ENCODE measurements around the gene NCBP3.
A peak's percentile ranks its signal among the peaks of the same experiment; 100 is the strongest.

Gene NCBP3

GRCh38 chr17:3773511-3773910 lies 72.5 kb downstream of the NCBP3 start:
- Histone ChIP-seq H3K27me3 (ENCODE audit: insufficient read depth, low read length) (peaks cover 3% of the 10 kb centered on the region), H3K4me3 (ENCODE audit: low read length) (no peak overlapping the region), H3K36me3 (ENCODE audit: insufficient read depth, low read length) (no peaks in the 10 kb centered on the region), H3K4me1 (ENCODE audit: insufficient read depth, low read length) (peaks cover 15% of the 10 kb centered on the region), H2AFZ (ENCODE audit: low read depth, low read length) (no peak overlapping the region), H3K9me3 (ENCODE audit: low read length) (no peaks in the 10 kb centered on the region)

- H3K4me3 ChIP-seq (ENCODE audit: low read length) = no peak overlapping the region
- no peak overlapping the region for H2AFZ ChIP-seq (ENCODE audit: low read depth, low read length)
- H3K27me3 ChIP-seq (ENCODE audit: insufficient read depth, low read length) = peaks cover 7% of the 10 kb centered on the region
- no peaks in the 10 kb centered on the region for H3K9me3 ChIP-seq (ENCODE audit: low read length)
- H3K36me3 ChIP-seq (ENCODE audit: insufficient read depth, low read length) = no peaks in the 10 kb centered on the region
- peaks cover 15% of the 10 kb centered on the region for H3K4me1 ChIP-seq (ENCODE audit: insufficient read depth, low read length)
Measured at GRCh38 chr17:3772764-3773163, 73.3 kb downstream of the NCBP3 start.

- peaks cover 15% of the 10 kb centered on the region for H3K4me1 ChIP-seq (ENCODE audit: insufficient read depth, low read length)
- no peaks in the 10 kb centered on the region for H3K36me3 ChIP-seq (ENCODE audit: insufficient read depth, low read length)
- peaks cover 7% of the 10 kb centered on the region for H3K27me3 ChIP-seq (ENCODE audit: insufficient read depth, low read length)
- no peaks in the 10 kb centered on the region for H3K9me3 ChIP-seq (ENCODE audit: low read length)
- no peak overlapping the region for H3K4me3 ChIP-seq (ENCODE audit: low read length)
- peak overlapping the region; percentile 75 for H2AFZ ChIP-seq (ENCODE audit: low read depth, low read length)
Measured at GRCh38 chr17:3771140-3771539, 74.9 kb downstream of the NCBP3 start.

DNA sequence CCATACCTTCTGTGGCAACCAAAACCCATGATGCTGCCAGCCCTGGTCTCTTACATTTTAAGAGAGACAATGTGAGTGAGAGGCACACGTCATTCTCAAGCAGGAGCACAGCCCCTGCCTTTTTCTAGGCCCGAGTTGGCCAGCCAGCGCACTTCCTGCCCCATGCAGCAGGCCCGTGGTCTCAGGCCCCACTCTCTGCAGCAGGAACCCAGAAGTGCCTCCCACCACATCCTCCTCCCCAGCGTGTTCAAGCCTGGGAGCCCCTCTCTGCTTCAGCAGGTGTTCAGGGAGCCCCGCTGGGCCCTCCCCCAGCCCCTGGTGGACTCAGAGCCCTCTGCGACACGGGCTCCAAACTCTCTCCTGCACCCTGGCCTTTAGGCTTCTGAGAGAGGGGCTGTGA lies 75.6 kb downstream of the NCBP3 start:
- Histone ChIP-seq H3K36me3 (ENCODE audit: insufficient read depth, low read length) (no peaks in the 10 kb centered on the region), H3K27me3 (ENCODE audit: insufficient read depth, low read length) (peaks cover 7% of the 10 kb centered on the region), H3K9me3 (ENCODE audit: low read length) (no peaks in the 10 kb centered on the region), H2AFZ (ENCODE audit: low read depth, low read length) (peak overlapping the region; percentile 75), H3K4me3 (ENCODE audit: low read length) (no peak overlapping the region), H3K4me1 (ENCODE audit: insufficient read depth, low read length) (peaks cover 15% of the 10 kb centered on the region)

GRCh38 chr17:3768769-3769168 lies 77.3 kb downstream of the NCBP3 start:
- no peak overlapping the region for H3K4me3 ChIP-seq (ENCODE audit: low read length)
- H3K36me3 ChIP-seq (ENCODE audit: insufficient read depth, low read length) = no peaks in the 10 kb centered on the region
- H3K9me3 ChIP-seq (ENCODE audit: low read length) = no peaks in the 10 kb centered on the region
- peaks cover 15% of the 10 kb centered on the region for H3K4me1 ChIP-seq (ENCODE audit: insufficient read depth, low read length)
- peaks cover 7% of the 10 kb centered on the region for H3K27me3 ChIP-seq (ENCODE audit: insufficient read depth, low read length)
- H2AFZ ChIP-seq (ENCODE audit: low read depth, low read length) = no peak overlapping the region

GRCh38 chr17:3768341-3768740 lies 77.7 kb downstream of the NCBP3 start:
- H3K36me3 ChIP-seq (ENCODE audit: insufficient read depth, low read length) = no peaks in the 10 kb centered on the region
- H2AFZ ChIP-seq (ENCODE audit: low read depth, low read length) = no peak overlapping the region
- peaks cover 15% of the 10 kb centered on the region for H3K4me1 ChIP-seq (ENCODE audit: insufficient read depth, low read length)
- no peak overlapping the region for H3K4me3 ChIP-seq (ENCODE audit: low read length)
- no peaks in the 10 kb centered on the region for H3K9me3 ChIP-seq (ENCODE audit: low read length)
- peaks cover 7% of the 10 kb centered on the region for H3K27me3 ChIP-seq (ENCODE audit: insufficient read depth, low read length)

DNA sequence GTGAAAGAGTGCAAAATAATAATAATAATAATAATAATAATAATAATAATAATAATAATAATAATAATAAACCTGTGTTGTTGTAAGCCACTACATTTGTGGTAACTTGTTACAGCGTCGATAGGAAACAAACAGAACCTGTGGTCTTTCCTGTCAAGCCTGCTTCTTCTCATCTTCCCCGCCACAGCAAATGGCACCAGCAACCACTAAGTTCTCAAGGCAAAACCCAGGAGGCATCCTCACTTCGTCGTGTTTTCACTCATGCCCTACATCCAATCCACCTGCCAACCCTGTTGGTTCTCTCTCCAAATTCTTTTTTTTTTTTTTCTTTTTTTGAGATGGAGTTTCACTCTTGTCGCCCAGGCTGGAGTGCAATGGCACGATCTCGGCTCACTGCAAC lies 79.3 kb downstream of the NCBP3 start:
- Histone ChIP-seq H2AFZ (ENCODE audit: low read depth, low read length) (no peak overlapping the region), H3K4me3 (ENCODE audit: low read length) (no peak overlapping the region), H3K9me3 (ENCODE audit: low read length) (no peaks in the 10 kb centered on the region), H3K27me3 (ENCODE audit: insufficient read depth, low read length) (peaks cover 7% of the 10 kb centered on the region), H3K4me1 (ENCODE audit: insufficient read depth, low read length) (peaks cover 13% of the 10 kb centered on the region), H3K36me3 (ENCODE audit: insufficient read depth, low read length) (no peaks in the 10 kb centered on the region)

GRCh38 chr17:3765981-3766380 lies 80.1 kb downstream of the NCBP3 start:
- H3K9me3 ChIP-seq (ENCODE audit: low read length) = no peaks in the 10 kb centered on the region
- no peak overlapping the region for H2AFZ ChIP-seq (ENCODE audit: low read depth, low read length)
- H3K36me3 ChIP-seq (ENCODE audit: insufficient read depth, low read length) = no peaks in the 10 kb centered on the region
- peaks cover 7% of the 10 kb centered on the region for H3K4me1 ChIP-seq (ENCODE audit: insufficient read depth, low read length)
- peaks cover 7% of the 10 kb centered on the region for H3K27me3 ChIP-seq (ENCODE audit: insufficient read depth, low read length)
- no peak overlapping the region for H3K4me3 ChIP-seq (ENCODE audit: low read length)

DNA sequence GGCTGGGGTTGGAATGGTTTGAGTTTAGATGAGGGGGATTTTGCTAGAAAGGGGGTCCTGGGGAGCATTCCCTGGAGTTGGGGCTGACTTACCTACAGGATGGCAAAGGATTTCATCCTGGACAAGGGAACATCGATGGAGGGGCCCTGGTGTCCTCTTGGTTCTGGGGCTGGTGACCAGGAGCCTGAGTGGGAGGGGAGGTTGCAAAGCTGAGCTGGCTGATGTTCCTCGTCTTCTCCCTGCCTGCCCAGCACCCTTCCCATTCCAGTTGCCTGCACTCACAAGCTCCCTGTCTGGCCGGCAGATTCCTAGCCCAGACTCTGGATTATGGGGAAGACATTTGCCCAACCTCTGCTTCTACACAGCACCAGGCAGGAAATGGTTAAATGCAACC lies 82.3 kb downstream of the NCBP3 start:
- Histone ChIP-seq H3K27me3 (ENCODE audit: insufficient read depth, low read length) (peaks cover 7% of the 10 kb centered on the region), H3K36me3 (ENCODE audit: insufficient read depth, low read length) (no peaks in the 10 kb centered on the region), H3K4me1 (ENCODE audit: insufficient read depth, low read length) (no peaks in the 10 kb centered on the region), H3K4me3 (ENCODE audit: low read length) (no peak overlapping the region), H2AFZ (ENCODE audit: low read depth, low read length) (no peak overlapping the region), H3K9me3 (ENCODE audit: low read length) (no peaks in the 10 kb centered on the region)

GRCh38 chr17:3762922-3763776 lies 82.9 kb downstream of the NCBP3 start:
- Histone ChIP-seq H3K4me1 (ENCODE audit: insufficient read depth, low read length) (no peaks in the 10 kb centered on the region), H3K4me3 (ENCODE audit: low read length) (no peak overlapping the region), H2AFZ (ENCODE audit: low read depth, low read length) (no peak overlapping the region), H3K27me3 (ENCODE audit: insufficient read depth, low read length) (peaks cover under 1% of the 10 kb centered on the region), H3K9me3 (ENCODE audit: low read length) (no peaks in the 10 kb centered on the region), H3K36me3 (ENCODE audit: insufficient read depth, low read length) (no peaks in the 10 kb centered on the region)

DNA sequence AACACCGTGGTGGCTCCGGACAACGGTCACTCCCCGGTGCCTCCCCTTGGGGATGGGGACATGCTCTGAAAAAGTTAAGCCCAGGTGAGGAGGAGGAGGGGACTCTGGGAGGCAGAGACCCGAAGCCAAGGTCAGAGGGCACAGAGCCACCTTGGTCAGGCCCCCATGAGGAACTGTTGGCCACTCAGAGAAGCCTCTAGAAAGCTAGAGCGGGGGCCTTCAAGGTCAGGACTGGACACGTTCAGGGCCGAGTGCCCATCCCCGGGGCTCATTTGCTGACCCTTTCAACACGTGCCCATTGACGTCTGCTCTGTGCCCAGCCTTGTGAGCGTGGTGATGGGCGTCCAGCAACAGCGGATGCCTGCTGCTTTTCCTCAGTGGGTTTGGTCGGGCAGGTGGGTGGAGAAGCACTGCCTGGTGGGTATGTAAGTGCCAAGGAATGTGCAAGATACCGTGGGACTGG lies 84.1 kb downstream of the NCBP3 start:
- Histone ChIP-seq H3K36me3 (ENCODE audit: insufficient read depth, low read length) (no peaks in the 10 kb centered on the region), H2AFZ (ENCODE audit: low read depth, low read length) (no peak overlapping the region), H3K9me3 (ENCODE audit: low read length) (no peaks in the 10 kb centered on the region), H3K4me1 (ENCODE audit: insufficient read depth, low read length) (no peaks in the 10 kb centered on the region), H3K27me3 (ENCODE audit: insufficient read depth, low read length) (no peaks in the 10 kb centered on the region), H3K4me3 (ENCODE audit: low read length) (no peak overlapping the region)

DNA sequence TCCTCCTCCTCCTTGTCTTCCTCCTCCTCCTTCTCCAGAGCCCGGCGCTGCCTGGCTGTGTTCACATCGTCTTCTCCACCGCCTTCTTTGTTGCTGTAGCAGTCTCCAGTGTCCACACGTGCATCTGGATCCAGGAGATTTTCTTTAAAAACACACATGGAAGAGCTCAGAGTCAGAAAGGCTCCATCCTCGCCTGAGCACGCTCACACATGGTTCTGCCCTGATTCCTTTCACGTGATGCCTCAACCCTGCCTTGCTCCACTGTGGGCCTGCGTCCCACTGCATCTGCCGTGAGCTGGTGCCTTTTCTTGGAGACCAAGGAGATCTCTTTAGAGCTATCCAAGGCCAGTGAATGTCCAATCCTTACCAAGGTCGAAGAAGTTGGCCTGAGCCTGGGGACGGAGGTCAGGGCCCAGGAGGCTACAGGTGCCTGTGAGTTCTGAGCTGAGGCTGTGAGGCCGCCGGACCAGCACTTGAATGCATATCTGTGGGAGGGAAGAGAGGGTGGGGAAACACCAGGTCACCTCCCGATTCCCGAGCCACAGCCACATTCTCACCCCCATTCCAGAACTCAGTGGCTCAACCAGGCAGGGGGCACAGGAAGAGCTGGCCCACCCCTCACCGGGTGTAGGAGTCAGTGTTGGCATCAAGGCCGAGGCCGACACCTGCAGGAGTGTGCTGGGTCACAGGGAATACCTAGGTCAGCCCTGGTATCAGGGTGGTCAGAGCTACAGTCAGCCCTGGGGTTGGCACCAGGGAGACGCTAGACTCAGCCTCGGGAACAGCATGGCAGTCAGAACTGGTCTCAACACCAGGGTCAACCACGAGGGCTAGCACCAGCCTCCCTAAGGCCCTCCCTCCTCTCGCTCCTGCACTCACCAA lies 84.8 kb downstream of the NCBP3 start:
- Histone ChIP-seq H3K4me1 (ENCODE audit: insufficient read depth, low read length) (no peaks in the 10 kb centered on the region), H2AFZ (ENCODE audit: low read depth, low read length) (no peak overlapping the region), H3K27me3 (ENCODE audit: insufficient read depth, low read length) (no peaks in the 10 kb centered on the region), H3K4me3 (ENCODE audit: low read length) (no peak overlapping the region), H3K9me3 (ENCODE audit: low read length) (no peaks in the 10 kb centered on the region), H3K36me3 (ENCODE audit: insufficient read depth, low read length) (no peaks in the 10 kb centered on the region)

DNA sequence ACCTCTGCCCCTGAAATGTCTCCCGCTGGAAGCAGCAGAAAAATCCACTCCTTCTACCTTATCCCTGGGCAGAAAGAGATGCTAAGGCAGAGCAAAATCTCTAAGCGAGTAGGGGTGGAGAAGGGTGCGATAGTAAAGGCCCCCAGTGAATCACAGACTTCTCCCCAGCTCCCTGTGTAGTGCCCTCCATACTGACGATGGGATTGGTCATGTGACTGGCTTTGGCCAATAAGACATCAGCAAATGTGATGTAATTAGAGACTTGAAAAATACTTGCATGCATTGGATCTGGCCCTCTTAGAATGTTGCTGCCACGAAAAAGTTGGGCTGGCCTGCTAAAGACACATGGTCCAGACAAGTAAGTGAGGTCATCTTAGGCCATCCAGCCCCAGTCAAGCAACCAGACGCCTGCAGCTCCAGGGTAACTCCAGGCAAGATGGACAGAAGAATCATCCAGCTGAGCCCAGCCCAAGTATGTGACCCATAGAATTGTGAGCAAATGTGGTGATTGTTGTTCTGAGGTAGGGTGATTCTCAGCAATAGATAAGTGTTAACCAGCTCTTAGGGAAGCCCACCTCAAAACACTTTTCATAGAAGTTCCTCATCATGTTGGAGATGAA lies 86.3 kb downstream of the NCBP3 start:
- Histone ChIP-seq H3K9me3 (ENCODE audit: low read length) (no peaks in the 10 kb centered on the region), H3K36me3 (ENCODE audit: insufficient read depth, low read length) (no peaks in the 10 kb centered on the region), H3K4me1 (ENCODE audit: insufficient read depth, low read length) (no peaks in the 10 kb centered on the region), H2AFZ (ENCODE audit: low read depth, low read length) (no peak overlapping the region), H3K27me3 (ENCODE audit: insufficient read depth, low read length) (peaks cover 3% of the 10 kb centered on the region), H3K4me3 (ENCODE audit: low read length) (no peak overlapping the region)

Data from neuron (in vitro differentiated cells).